Calu3 (cell line): ENCODE results near the gene BMAL1. TPM values are rescaled to one million over a fixed set of nuclear protein-coding genes. Genes with fewer than 3 reads are reported as not detected.
"Not testable (repeated sequence)": the region's sequence is repeated elsewhere in the genome, so short reads cannot be mapped to it uniquely, and the experiment has no call there.

ENCODE experiments used
- BruUV-seq: library from RNA; stranded (reverse); fragments of 400-500 nt; replicated peaks from 2 replicates; lab custom pipeline; 2021; lab: Mats Ljungman, UMichigan
- CTCF ChIA-PET: fragments of 300-600 bp; sonication (Branson Sonifier 250); formaldehyde crosslinking; loops from one replicate; lab custom pipeline; 2022; ENCODE audit warnings: antibody characterized with exemption; lab: Charles Lee
- DNase-seq: peaks from one replicate; pipeline ENCODE4 v3.0.0; 2022
- H3K27ac Mint-ChIP-seq: one replicate; pipeline ENCODE4 v1.8.0; 2022; ENCODE audit warnings: mixed read lengths; ENCODE audit not compliant: unreplicated experiment
- H3K27me3 Mint-ChIP-seq: one replicate; pipeline ENCODE4 v1.8.0; 2022; ENCODE audit warnings: mixed read lengths; ENCODE audit not compliant: unreplicated experiment
- H3K36me3 Mint-ChIP-seq: one replicate; pipeline ENCODE4 v1.8.0; 2022; ENCODE audit warnings: mild to moderate bottlenecking, moderate library complexity, mixed read lengths; ENCODE audit not compliant: insufficient read depth, unreplicated experiment
- H3K4me1 Mint-ChIP-seq: one replicate; pipeline ENCODE4 v1.8.0; 2022; ENCODE audit warnings: mild to moderate bottlenecking, low read depth, mixed read lengths; ENCODE audit not compliant: unreplicated experiment
- H3K4me3 Mint-ChIP-seq: one replicate; pipeline ENCODE4 v1.8.0; 2022; ENCODE audit warnings: mild to moderate bottlenecking, low read depth, moderate library complexity, mixed read lengths; ENCODE audit not compliant: unreplicated experiment
- H3K9me3 Mint-ChIP-seq: one replicate; pipeline ENCODE4 v1.8.0; 2022; ENCODE audit warnings: low read depth, mixed read lengths; ENCODE audit not compliant: unreplicated experiment
- CTCF ChIP-seq: fragments of 200-600 bp; IDR thresholded peaks from one replicate; pipeline ENCODE4 v1.8.0; 2022; ENCODE audit warnings: antibody characterized with exemption; ENCODE audit not compliant: unreplicated experiment
- intact Hi-C: fragments of 100-400 bp; cut with micrococcal nuclease; formaldehyde crosslinking; loops from one replicate; pipeline ENCODE4 v1.10.0; 2022; ENCODE audit not compliant: unreplicated experiment
- total RNA-seq: library from RNA; stranded (reverse); gene quantifications from 2 replicates; pipeline ENCODE4 v1.2.3, GENCODE V29; 2022

Gene BMAL1
- total RNA-seq, 1 experiment from 2014 or later = 10.3 TPM

- intact Hi-C loops = loop anchor here (1.0 to 2.0 kb wide), 2 partner anchors 21 to 94 kb away; no protein-coding TSS in a partner anchor
- peaks cover 29% of the 10 kb centered on the region for H3K27me3 Mint-ChIP-seq
- no peaks in the 10 kb centered on the region for H3K9me3 Mint-ChIP-seq
- H3K27ac Mint-ChIP-seq = no peak overlapping the region
- TF ChIP-seq CTCF = no peak
- H3K4me1 Mint-ChIP-seq = no peaks in the 10 kb centered on the region
- CTCF ChIA-PET = no interaction called here
- H3K36me3 Mint-ChIP-seq = no peaks in the 10 kb centered on the region
- no peak for DNase-seq
- no TSS peak for BruUV-seq
- no peak overlapping the region for H3K4me3 Mint-ChIP-seq
Measured at GRCh38 chr11:13249992-13250391, 27.6 kb upstream of the BMAL1 start.

GRCh38 chr11:13251966-13252365, 25.6 kb upstream of the BMAL1 start:
- H3K4me3 Mint-ChIP-seq = no peak overlapping the region
- no TSS peak for BruUV-seq
- H3K36me3 Mint-ChIP-seq = no peaks in the 10 kb centered on the region
- no peak for DNase-seq
- no peaks in the 10 kb centered on the region for H3K9me3 Mint-ChIP-seq
- TF ChIP-seq CTCF = no peak
- H3K27ac Mint-ChIP-seq = no peak overlapping the region
- H3K4me1 Mint-ChIP-seq = no peaks in the 10 kb centered on the region
- H3K27me3 Mint-ChIP-seq = peaks cover 10% of the 10 kb centered on the region
- intact Hi-C loops = loop anchor here (2.0 kb wide), 1 partner anchor 19 kb away; no protein-coding TSS in a partner anchor
- CTCF ChIA-PET = interaction anchor here (0.6 kb wide), 1 partner anchor 216 kb away, joined by 4 read pairs; no protein-coding TSS in a partner anchor

- CTCF ChIA-PET = interaction anchor here (0.6 kb wide), 1 partner anchor 216 kb away, joined by 4 read pairs; no protein-coding TSS in a partner anchor
Measured at GRCh38 chr11:13252438-13252837, 25.2 kb upstream of the BMAL1 start.

GRCh38 chr11:13256216-13256615, 21.4 kb upstream of the BMAL1 start:
- no peaks in the 10 kb centered on the region for H3K36me3 Mint-ChIP-seq
- no peaks in the 10 kb centered on the region for H3K27me3 Mint-ChIP-seq
- H3K4me1 Mint-ChIP-seq = peaks cover 15% of the 10 kb centered on the region
- intact Hi-C loops = no loop called here
- no peak overlapping the region for H3K27ac Mint-ChIP-seq
- H3K4me3 Mint-ChIP-seq = no peak overlapping the region
- no peak for TF ChIP-seq CTCF
- DNase-seq = no peak
- CTCF ChIA-PET = interaction anchor here (1.3 kb wide), 1 partner anchor 79 kb away, joined by 4 read pairs; no protein-coding TSS in a partner anchor
- H3K9me3 Mint-ChIP-seq = no peaks in the 10 kb centered on the region
- no TSS peak for BruUV-seq

More at GRCh38 chr11:13252438-13252837, 25.2 kb upstream of the BMAL1 start:
- no peaks in the 10 kb centered on the region for H3K36me3 Mint-ChIP-seq
- H3K4me3 Mint-ChIP-seq = no peak overlapping the region
- DNase-seq = no peak
- no TSS peak for BruUV-seq
- no peak overlapping the region for H3K27ac Mint-ChIP-seq
- no peak for TF ChIP-seq CTCF
- peaks cover 6% of the 10 kb centered on the region for H3K27me3 Mint-ChIP-seq
- intact Hi-C loops = no loop called here
- H3K9me3 Mint-ChIP-seq = no peaks in the 10 kb centered on the region
- H3K4me1 Mint-ChIP-seq = no peaks in the 10 kb centered on the region

- H3K27ac Mint-ChIP-seq, BruUV-seq, H3K4me3 Mint-ChIP-seq, intact Hi-C loops, H3K9me3 Mint-ChIP-seq, DNase-seq, H3K27me3 Mint-ChIP-seq, H3K36me3 Mint-ChIP-seq: not testable (repeated sequence)
- H3K4me1 Mint-ChIP-seq = peaks cover 30% of the 10 kb centered on the region
- CTCF ChIA-PET = interaction anchor here (0.7 kb wide), 1 partner anchor 1197 kb away, joined by 4 read pairs; no protein-coding TSS in a partner anchor
Measured at GRCh38 chr11:13258061-13258460, 19.5 kb upstream of the BMAL1 start.
